HepG2 (cell line): ENCODE measurements around the gene MUCL3. TPM values are rescaled to one million over a fixed set of nuclear protein-coding genes. Genes with fewer than 3 reads are reported as not detected.
A peak's percentile ranks its signal among the peaks of the same experiment; 100 is the strongest.

Experiments used
- ATAC-seq: fragments of 200-7000 bp; cut with Tn5 transposase; 3 replicates; pipeline ENCODE4 v1.9.1; 2020; ENCODE audit warnings: mild to moderate bottlenecking, moderate library complexity
- BruUV-seq: library from RNA; stranded (reverse); fragments of 400-500 nt; replicated peaks from 2 replicates; lab custom pipeline; 2021; lab: Mats Ljungman, UMichigan
- CTCF ChIA-PET: fragments of 300-600 bp; formaldehyde crosslinking; extraction: SDS; loops from one replicate; lab custom pipeline; 2021; ENCODE audit warnings: low total read pairs, inconsistent platforms, low intra/inter-chr PET ratio; lab: Yijun Ruan, JAX
- POLR2A ChIA-PET: fragments of 350-600 bp; sonication (Branson Sonifier 250); formaldehyde crosslinking; loops from one replicate; lab custom pipeline; 2020; ENCODE audit warnings: antibody characterized with exemption, inconsistent platforms; lab: Yijun Ruan, JAX
- DNase-seq: peaks from one replicate; pipeline ENCODE4 v3.0.0-alpha.2; 2015; ENCODE audit warnings: low spot score
- FAIRE-seq: peaks from 3 replicates; lab custom pipeline; 2011; peaks lifted over from hg19 to GRCh38; lab: Jason Lieb, UNC
- H2AFZ ChIP-seq: one replicate; pipeline ENCODE4 v1.6.1; 2011; ENCODE audit warnings: low read length, inconsistent platforms
- H3K27ac ChIP-seq: fragments of 300-600 bp; 3 replicates; pipeline ENCODE4 v1.8.0; 2011; ENCODE audit warnings: mixed run types, mild to moderate bottlenecking, mixed read lengths, low read length, inconsistent platforms; ENCODE audit not compliant: insufficient read depth; ENCODE audit errors: extremely low read length
- H3K27me3 ChIP-seq, 2 experiments: fragments of 200-600 bp in 1 of 2; 2 replicates in 1 of 2; 3 replicates in 1 of 2; pipeline versions ENCODE4 v1.6.0 to v1.8.0; 2011; ENCODE audit warnings: low read length in 2 of 2, mild to moderate bottlenecking in 2 of 2, moderate library complexity in 2 of 2, inconsistent platforms in 1 of 2; ENCODE audit not compliant: insufficient read depth in 2 of 2, control insufficient read depth in 1 of 2
- H3K36me3 ChIP-seq, 2 experiments: fragments of 200-600 bp in 1 of 2; replicated peaks in 1 of 2; 2 replicates in 1 of 2; 3 replicates in 1 of 2; pipeline versions ENCODE4 v1.5.1 to v1.8.0; 2011; ENCODE audit warnings: low read length in 2 of 2, inconsistent platforms in 1 of 2; ENCODE audit not compliant: insufficient read depth in 2 of 2, control insufficient read depth in 1 of 2
- H3K4me1 ChIP-seq: 2 replicates; pipeline ENCODE4 v1.5.1; 2012; ENCODE audit warnings: low read length, inconsistent platforms; ENCODE audit not compliant: insufficient read depth
- H3K4me2 ChIP-seq: 2 replicates; pipeline ENCODE4 v1.6.0; 2011; ENCODE audit warnings: low read depth, low read length, inconsistent platforms
- H3K4me3 ChIP-seq, 3 experiments: fragments of 200-600 bp in 1 of 3; sonication (generic), shearing (Covaris generic) in 1 of 3; replicated peaks in 1 of 3; 2 replicates each; pipeline ENCODE4 v1.5.1; 2011 to 2016; ENCODE audit warnings: low read length in 3 of 3, inconsistent platforms in 2 of 3, low read depth in 2 of 3, mild to moderate bottlenecking in 2 of 3, control low read depth in 1 of 3, mixed read lengths in 1 of 3; ENCODE audit not compliant: insufficient read depth in 1 of 3
- H3K79me2 ChIP-seq: one replicate; pipeline ENCODE4 v1.6.1; 2011; ENCODE audit warnings: low read length, inconsistent platforms; ENCODE audit not compliant: insufficient read depth
- H3K9ac ChIP-seq: 2 replicates; pipeline ENCODE4 v1.6.0; 2011; ENCODE audit warnings: mild to moderate bottlenecking, low read depth, low read length, inconsistent platforms; ENCODE audit not compliant: insufficient read depth
- H3K9me3 ChIP-seq: 2 replicates; pipeline ENCODE4 v1.5.1; 2012; ENCODE audit warnings: mild to moderate bottlenecking, low read length
- H4K20me1 ChIP-seq: 2 replicates; pipeline ENCODE4 v1.6.0; 2011; ENCODE audit warnings: inconsistent platforms, mild to moderate bottlenecking, low read length, moderate library complexity; ENCODE audit not compliant: insufficient read depth
- EED ChIP-seq: sonication (generic); formaldehyde crosslinking; IDR thresholded peaks from 2 replicates; pipeline ENCODE4 v1.5.0; 2020; ENCODE audit warnings: mild to moderate bottlenecking, missing genetic modification reagents
- WGBS: methylation state at CpG from one replicate; pipeline ENCODE4 v1.1.6; 2017; ENCODE audit warnings: low lambda C conversion rate; 5-methylcytosine and 5-hydroxymethylcytosine counted together
- in situ Hi-C: cut with HindIII; loops from 2 replicates; pipeline ENCODE4 v1.10.0; 2017; ENCODE audit warnings: low pct_unique_long_range_greater_than_20kb; ENCODE audit not compliant: extremely low pct_ligation_motif_present
- intact Hi-C: fragments of 100-400 bp; cut with micrococcal nuclease; formaldehyde crosslinking; loops from one replicate; pipeline ENCODE4 v1.10.0; 2022; ENCODE audit not compliant: unreplicated experiment
- polyA plus RNA-seq, 8 experiments: library from polyadenylated mRNA; depleted of rRNA in 3 of 8; stranded (reverse) in 7 of 8; unstranded in 1 of 8; fragments of >200 nt; fragmentation: Illumina TruSeq in 4 of 8; extraction: Trizol in 4 of 8; gene quantifications; 2 replicates each; pipeline versions ENCODE4 v1.2.1 to v1.2.3, GENCODE V29; 2011 to 2016; ENCODE audit warnings: low read depth in 4 of 8, missing spikeins in 1 of 8, mixed read lengths in 1 of 8; ENCODE audit not compliant: insufficient read depth in 1 of 8
- total RNA-seq, 5 experiments: library from RNA; depleted of rRNA; stranded (reverse); fragments of >200 nt; fragmentation: Illumina TruSeq; extraction: Trizol; gene quantifications; 2 replicates each; pipeline ENCODE4 v1.2.3, GENCODE V29; 2016; ENCODE audit warnings: low read depth in 1 of 5
- TF ChIP-seq, protein P1 (sequence below): sonication (generic); formaldehyde crosslinking; IDR thresholded peaks from 2 replicates; pipeline ENCODE4 v1.9.0; 2021; ENCODE audit warnings: mild to moderate bottlenecking, missing genetic modification reagents

The MUCL3 gene
- total and polyA plus RNA-seq, 2 of the 13 experiments (the other 11 are each of a cell fraction or from before 2014, with no cell fraction given): not detected

DNA sequence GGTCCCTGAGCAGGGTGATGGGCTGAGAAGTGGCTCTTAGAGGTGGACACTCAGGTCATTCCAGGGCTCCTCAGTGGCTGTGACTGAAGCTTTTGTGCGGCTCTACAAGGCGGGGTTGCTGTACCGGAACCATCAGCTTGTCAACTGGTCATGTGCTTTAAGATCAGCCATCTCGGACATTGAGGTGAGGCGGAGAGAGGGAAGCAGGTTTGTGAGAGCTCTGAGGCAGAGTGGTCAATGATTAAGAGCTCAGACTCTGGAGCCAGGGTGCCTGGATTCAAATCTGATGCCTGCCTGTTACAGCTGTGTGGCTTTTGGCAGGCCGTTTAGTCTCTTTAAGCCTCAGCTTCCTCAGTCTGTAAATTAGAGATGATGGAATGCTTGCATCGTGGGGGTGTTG lies 23.7 kb upstream of the MUCL3 start:
- 0 out of 2 replicates have a peak, but pooled peaks have one; percentile 40 for TF ChIP-seq EED (CRISPR knock-in tag)
- TF ChIP-seq, protein P1, sequence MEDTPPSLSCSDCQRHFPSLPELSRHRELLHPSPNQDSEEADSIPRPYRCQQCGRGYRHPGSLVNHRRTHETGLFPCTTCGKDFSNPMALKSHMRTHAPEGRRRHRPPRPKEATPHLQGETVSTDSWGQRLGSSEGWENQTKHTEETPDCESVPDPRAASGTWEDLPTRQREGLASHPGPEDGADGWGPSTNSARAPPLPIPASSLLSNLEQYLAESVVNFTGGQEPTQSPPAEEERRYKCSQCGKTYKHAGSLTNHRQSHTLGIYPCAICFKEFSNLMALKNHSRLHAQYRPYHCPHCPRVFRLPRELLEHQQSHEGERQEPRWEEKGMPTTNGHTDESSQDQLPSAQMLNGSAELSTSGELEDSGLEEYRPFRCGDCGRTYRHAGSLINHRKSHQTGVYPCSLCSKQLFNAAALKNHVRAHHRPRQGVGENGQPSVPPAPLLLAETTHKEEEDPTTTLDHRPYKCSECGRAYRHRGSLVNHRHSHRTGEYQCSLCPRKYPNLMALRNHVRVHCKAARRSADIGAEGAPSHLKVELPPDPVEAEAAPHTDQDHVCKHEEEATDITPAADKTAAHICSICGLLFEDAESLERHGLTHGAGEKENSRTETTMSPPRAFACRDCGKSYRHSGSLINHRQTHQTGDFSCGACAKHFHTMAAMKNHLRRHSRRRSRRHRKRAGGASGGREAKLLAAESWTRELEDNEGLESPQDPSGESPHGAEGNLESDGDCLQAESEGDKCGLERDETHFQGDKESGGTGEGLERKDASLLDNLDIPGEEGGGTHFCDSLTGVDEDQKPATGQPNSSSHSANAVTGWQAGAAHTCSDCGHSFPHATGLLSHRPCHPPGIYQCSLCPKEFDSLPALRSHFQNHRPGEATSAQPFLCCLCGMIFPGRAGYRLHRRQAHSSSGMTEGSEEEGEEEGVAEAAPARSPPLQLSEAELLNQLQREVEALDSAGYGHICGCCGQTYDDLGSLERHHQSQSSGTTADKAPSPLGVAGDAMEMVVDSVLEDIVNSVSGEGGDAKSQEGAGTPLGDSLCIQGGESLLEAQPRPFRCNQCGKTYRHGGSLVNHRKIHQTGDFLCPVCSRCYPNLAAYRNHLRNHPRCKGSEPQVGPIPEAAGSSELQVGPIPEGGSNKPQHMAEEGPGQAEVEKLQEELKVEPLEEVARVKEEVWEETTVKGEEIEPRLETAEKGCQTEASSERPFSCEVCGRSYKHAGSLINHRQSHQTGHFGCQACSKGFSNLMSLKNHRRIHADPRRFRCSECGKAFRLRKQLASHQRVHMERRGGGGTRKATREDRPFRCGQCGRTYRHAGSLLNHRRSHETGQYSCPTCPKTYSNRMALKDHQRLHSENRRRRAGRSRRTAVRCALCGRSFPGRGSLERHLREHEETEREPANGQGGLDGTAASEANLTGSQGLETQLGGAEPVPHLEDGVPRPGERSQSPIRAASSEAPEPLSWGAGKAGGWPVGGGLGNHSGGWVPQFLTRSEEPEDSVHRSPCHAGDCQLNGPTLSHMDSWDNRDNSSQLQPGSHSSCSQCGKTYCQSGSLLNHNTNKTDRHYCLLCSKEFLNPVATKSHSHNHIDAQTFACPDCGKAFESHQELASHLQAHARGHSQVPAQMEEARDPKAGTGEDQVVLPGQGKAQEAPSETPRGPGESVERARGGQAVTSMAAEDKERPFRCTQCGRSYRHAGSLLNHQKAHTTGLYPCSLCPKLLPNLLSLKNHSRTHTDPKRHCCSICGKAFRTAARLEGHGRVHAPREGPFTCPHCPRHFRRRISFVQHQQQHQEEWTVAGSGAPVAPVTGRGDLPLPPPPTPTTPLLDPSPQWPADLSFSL (CRISPR knock-in tag): no peak
- TF ChIP-seq, all 625 proteins: peak for 1
- Histone ChIP-seq H4K20me1 (no peaks in the 10 kb centered on the region), H2AFZ (no peak overlapping the region), H3K4me1 (peaks cover 27% of the 10 kb centered on the region), H3K9me3 (no peaks in the 10 kb centered on the region), H3K36me3 (peaks cover 25 to 59% of the 10 kb centered on the region in 2 experiments), H3K27ac (no peak overlapping the region), H3K27me3 (no peaks in the 10 kb centered on the region), H3K4me2 (no peak overlapping the region), H3K4me3 (no peak overlapping the region), H3K79me2 (peaks cover 11% of the 10 kb centered on the region), H3K9ac (no peak overlapping the region)
- no TSS peak for BruUV-seq
- whole genome bisulfite sequencing: 88% methylated on average over 7 of the region's 7 CpGs
- FAIRE-seq (no peak), DNase-seq (no peak), ATAC-seq (no peak)
- POLR2A ChIA-PET: interaction anchor here (1.1 to 1.6 kb wide), 2 partner anchors 9 to 35 kb away, joined by 3 to 5 read pairs; partner anchors contain the start of gene GTF2H4
- intact Hi-C loops: no loop called here
- in situ Hi-C loops: loop anchor here (5.0 kb wide), 2 partner anchors 130 to 160 kb away; no protein-coding TSS in a partner anchor
- CTCF ChIA-PET: no interaction called here
